Heart right ventricle (tissue), 16 donors: ENCODE data around the gene AZIN2. TPM values are rescaled to one million over a fixed set of nuclear protein-coding genes. Genes with fewer than 3 reads are reported as not detected.

Experiments
- ATAC-seq, 8 donors: fragments of 200-7000 bp; cut with Tn5 transposase; one replicate each; pipeline ENCODE4 v1.9.1; 2020; ENCODE audit warnings: mild to moderate bottlenecking in 8 of 8, moderate library complexity in 8 of 8, moderate number of reproducible peaks in 1 of 8
- DNase-seq, 2 donors: peaks; one replicate each; pipeline ENCODE4 v3.0.0-alpha.2; 2020
- H3K27ac ChIP-seq, 10 donors: fragments of 200-600 bp; sonication (generic) in 2 of 10; one replicate each; pipeline versions ENCODE4 v1.5.0 to v1.8.0; 2020 to 2022; ENCODE audit warnings: mild to moderate bottlenecking in 3 of 10
- H3K27me3 ChIP-seq, 7 donors: fragments of 200-600 bp; one replicate each; pipeline ENCODE4 v1.8.0; 2021 to 2022; ENCODE audit warnings: mild to moderate bottlenecking in 2 of 7
- H3K36me3 ChIP-seq, 9 donors: fragments of 200-600 bp; sonication (generic) in 1 of 9; one replicate each; pipeline versions ENCODE4 v1.5.0 to v1.8.0; 2020 to 2022; ENCODE audit warnings: mild to moderate bottlenecking in 2 of 9
- H3K4me1 ChIP-seq, 9 donors: fragments of 200-600 bp; sonication (generic) in 1 of 9; one replicate each; pipeline versions ENCODE4 v1.5.0 to v1.8.0; 2020 to 2022; ENCODE audit warnings: mild to moderate bottlenecking in 4 of 9
- H3K4me3 ChIP-seq, 10 donors: fragments of 200-600 bp; sonication (generic) in 2 of 10; one replicate each; pipeline versions ENCODE4 v1.5.0 to v1.8.0; 2020 to 2022; ENCODE audit warnings: mild to moderate bottlenecking in 7 of 10, moderate library complexity in 2 of 10
- H3K9me3 ChIP-seq, 11 donors: fragments of 200-600 bp in 10 of 11; sonication (generic) in 2 of 11; one replicate each; pipeline versions ENCODE4 v1.5.0 to v1.8.0; 2013 to 2022; ENCODE audit warnings: mild to moderate bottlenecking in 2 of 11, control low read depth in 1 of 11, moderate library complexity in 1 of 11
- WGBS, 2 donors: extraction: QIAGEN DNeasy Blood & Tissue Kit; methylation state at CpG; one replicate each; pipeline ENCODE4 v1.1.7; 2013; ENCODE audit warnings: inconsistent platforms in 1 of 2; 5-methylcytosine and 5-hydroxymethylcytosine counted together
- intact Hi-C, 10 donors: fragments of 100-400 bp; cut with DNase I; formaldehyde crosslinking; loops; one replicate each; pipeline versions ENCODE4 v1.11.1 to v1.14.2; 2022
- long read RNA-seq, 3 donors: library from polyadenylated mRNA; unstranded; transcript quantifications; one replicate each; pipeline ENCODE4 v2.0.0, GENCODE V29; 2020 to 2021
- polyA plus RNA-seq, 2 donors: library from polyadenylated mRNA; stranded (reverse); fragments of 200-250 nt; gene quantifications; one replicate each; pipeline ENCODE4 v1.2.3, GENCODE V29; 2013
- total RNA-seq, 10 donors: library from RNA; stranded (reverse); fragmentation: NEBNext Ultra II Directional in 3 of 10; extraction: Animal tissue kit (Norgen Biotek cat#: 25700) in 3 of 10; gene quantifications; one replicate each; pipeline versions ENCODE4 v1.2.1 to v1.2.4, GENCODE V29; 2021 to 2023
- TF ChIP-seq, protein P1 (sequence below), 9 donors: fragments of 200-600 bp; sonication (generic) in 2 of 9; IDR thresholded peaks; one replicate each; pipeline versions ENCODE4 v1.5.0 to v1.8.0; 2021 to 2022; ENCODE audit warnings: antibody characterized with exemption in 9 of 9, mild to moderate bottlenecking in 5 of 9, moderate library complexity in 1 of 9
- donor health status: Arrhythmogenic right ventricular cardiomyopathy.
- donor health status: ischemic (EF 13 %, LVEDD 7.1; RV severe dilation, severe dysfunction).
- donor health status: healthy with polysubstance abuse.
- donor health status: DM: no; HTN: yes; CAD: no.
- donor health status: DM: no; HTN: no; CAD: no.
- donor health status: ischemic (EF 25% LVEDD 6.9; RV normal size, moderate dysfunction).
- donor health status: ischemic (EF 25% LVEDD 5.7; RV mildly dilated, moderate dysfunction).
- donor health status: healthy.
- donor health status: DM: yes; HTN: yes; CAD: no.
- donor health status: Ischemic cardiomyopathy.
- donor health status: ischemic (EF 35%, LVEDD 5.7; RV mildly dilated, moderate dysfunction).
- donor health status: nonischemic (EF 11% LVEDD 7.7; RV severe dilation, severe dysfunction).
- donor health status: DM: yes; HTN: yes; CAD: no.
- donor health status: PGD.
- donor health status: ischemic (EF 29% LVEDD 5.4; RV normal size, mild dysfunction).
- donor health status: nonischemic (EF 23%, LVEDD 6.1; RV moderate dilation, normal function).

Gene AZIN2
- total RNA-seq: 1 to 10 TPM; 1.5 to 6.9 (median 3.1) TPM
- polyA plus RNA-seq: 1 to 10 TPM; 1.1 to 1.2 TPM
- long read RNA-seq, donor 1, partial matches to known transcripts: 1 of 2 reads
- long read RNA-seq, donor 1, other reads (novel, unspliced or antisense): 1 of 2 reads
- long read RNA-seq, donor 2, partial matches to known transcripts: 0 of 4 reads
- long read RNA-seq, donor 2, other reads (novel, unspliced or antisense): 4 of 4 reads
- long read RNA-seq, donor 3, partial matches to known transcripts: 0 of 3 reads
- long read RNA-seq, donor 3, other reads (novel, unspliced or antisense): 3 of 3 reads

DNA sequence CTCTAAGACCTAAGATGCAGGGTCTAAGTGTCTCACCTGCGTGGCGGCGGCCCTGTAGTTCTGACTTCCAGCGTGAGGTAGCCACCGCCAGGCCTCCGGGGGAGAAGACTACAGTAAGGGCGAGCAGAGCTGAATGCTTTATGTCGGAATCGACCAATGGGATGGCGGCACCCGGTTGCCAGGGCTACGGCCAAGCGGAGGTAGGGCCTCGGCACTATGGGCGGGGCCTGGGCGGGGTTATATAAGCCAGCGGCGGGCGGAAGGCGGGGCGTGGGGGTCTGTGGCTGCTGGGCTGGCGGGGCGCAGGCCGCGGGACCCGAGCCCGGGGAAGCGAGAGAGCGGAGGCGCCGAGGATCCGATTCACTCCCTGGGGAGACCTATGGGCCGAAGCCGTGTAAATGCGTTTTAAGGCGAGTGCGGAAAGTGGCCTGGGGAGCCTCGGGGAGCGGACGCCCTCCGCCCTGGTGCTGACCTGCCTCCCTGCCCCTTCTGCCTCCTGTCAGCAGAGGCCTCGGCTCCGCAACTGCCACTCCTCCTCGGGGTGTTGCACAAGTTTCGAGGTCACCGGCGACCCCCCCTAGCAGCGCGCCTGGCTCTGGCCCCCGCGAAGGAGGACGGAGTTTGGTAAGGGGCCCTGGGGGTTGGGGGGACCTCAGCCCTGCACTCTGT, at the start of gene AZIN2:
AZIN2 (plus strand) TSS at position 269 of the 669 bp plus-strand sequence. CDS start 1,097 bp downstream, outside the sequence.
- peak within 1 kb of the TSS; percentile 64 to 97 (median 75) for H3K4me3 ChIP-seq
- H3K36me3 ChIP-seq: peaks cover 0 to 3% (median 0%) of the 10 kb centered on the region in 9 donors
- H3K27me3 ChIP-seq: peaks cover 0 to 18% (median 0%) of the 10 kb centered on the region in 7 donors
- WGBS, 2 donors: 0 to 1% methylated on average over 43 to 52 of the region's 52 CpGs
- DNase-seq (peak; percentile 97 to 98), ATAC-seq (peak; percentile 97 to 99 (median 99))
- H3K9me3 ChIP-seq: no peaks in the 10 kb centered on the region
- intact Hi-C loops: loop anchor here in 7 of 10 donors (5.0 to 10.0 kb wide), 6 partner anchors 146 to 369 kb away; partner anchors contain the start of genes FNDC5 (in 1 of the 7), S100PBP (in 1 of the 7) and YARS1 (in 1 of the 7)
- H3K4me1 ChIP-seq: peaks cover 0 to 23% (median 20%) of the 10 kb centered on the region in 9 donors
- TF ChIP-seq, protein P1, sequence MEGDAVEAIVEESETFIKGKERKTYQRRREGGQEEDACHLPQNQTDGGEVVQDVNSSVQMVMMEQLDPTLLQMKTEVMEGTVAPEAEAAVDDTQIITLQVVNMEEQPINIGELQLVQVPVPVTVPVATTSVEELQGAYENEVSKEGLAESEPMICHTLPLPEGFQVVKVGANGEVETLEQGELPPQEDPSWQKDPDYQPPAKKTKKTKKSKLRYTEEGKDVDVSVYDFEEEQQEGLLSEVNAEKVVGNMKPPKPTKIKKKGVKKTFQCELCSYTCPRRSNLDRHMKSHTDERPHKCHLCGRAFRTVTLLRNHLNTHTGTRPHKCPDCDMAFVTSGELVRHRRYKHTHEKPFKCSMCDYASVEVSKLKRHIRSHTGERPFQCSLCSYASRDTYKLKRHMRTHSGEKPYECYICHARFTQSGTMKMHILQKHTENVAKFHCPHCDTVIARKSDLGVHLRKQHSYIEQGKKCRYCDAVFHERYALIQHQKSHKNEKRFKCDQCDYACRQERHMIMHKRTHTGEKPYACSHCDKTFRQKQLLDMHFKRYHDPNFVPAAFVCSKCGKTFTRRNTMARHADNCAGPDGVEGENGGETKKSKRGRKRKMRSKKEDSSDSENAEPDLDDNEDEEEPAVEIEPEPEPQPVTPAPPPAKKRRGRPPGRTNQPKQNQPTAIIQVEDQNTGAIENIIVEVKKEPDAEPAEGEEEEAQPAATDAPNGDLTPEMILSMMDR (IDR thresholded peaks at IDR 0.05): peak in 1 of 9 donors; percentile 18
- H3K27ac ChIP-seq: peak within 1 kb of the TSS in 6 of 10 donors; percentile 41 to 81 (median 70)

DNA sequence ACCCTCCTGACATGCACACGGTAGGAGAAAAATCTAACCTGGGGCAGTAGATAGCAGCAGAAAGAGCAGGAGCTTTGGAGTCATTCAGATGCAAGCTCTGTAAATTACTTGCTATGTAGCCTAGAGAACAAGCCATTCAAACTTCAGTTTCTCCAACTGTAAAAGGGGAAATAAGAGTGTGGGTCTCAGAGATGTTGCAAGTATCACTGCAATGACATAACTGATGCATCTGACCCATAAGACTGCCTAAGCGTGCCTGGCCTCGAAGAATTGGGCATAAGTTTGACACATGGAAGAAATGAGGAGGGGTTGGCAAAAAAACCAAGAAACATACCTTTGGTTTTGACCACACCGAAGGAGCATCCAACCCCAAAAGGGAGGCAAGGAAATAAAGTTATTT, 49.4 kb upstream of the AZIN2 start:
- intact Hi-C loops: no loop called here
- H3K4me1 ChIP-seq: peaks cover 3 to 74% (median 58%) of the 10 kb centered on the region in 9 donors
- H3K27me3 ChIP-seq: no peaks in the 10 kb centered on the region
- DNase-seq: no peak
- H3K4me3 ChIP-seq: no peak overlapping the region
- H3K36me3 ChIP-seq: peaks cover 0 to 83% (median 2%) of the 10 kb centered on the region in 9 donors
- TF ChIP-seq, protein P1 (IDR thresholded peaks at IDR 0.05): no peak
- ATAC-seq: no peak
- no peak overlapping the region for H3K27ac ChIP-seq
- 86 to 93% methylated on average over 4 of the region's 4 CpGs for WGBS, 2 donors
- no peaks in the 10 kb centered on the region for H3K9me3 ChIP-seq

- Histone ChIP-seq H3K4me1 (peaks cover 3 to 71% (median 57%) of the 10 kb centered on the region in 9 donors), H3K4me3 (no peak overlapping the region), H3K27me3 (no peaks in the 10 kb centered on the region), H3K9me3 (no peaks in the 10 kb centered on the region), H3K36me3 (peaks cover 0 to 75% (median 2%) of the 10 kb centered on the region in 9 donors), H3K27ac (peak overlapping the region in 1 of 10 donors; percentile 41)
- WGBS, 2 donors: 80 to 82% methylated on average over 6 of the region's 6 CpGs
- TF ChIP-seq, protein P1 (IDR thresholded peaks at IDR 0.05): no peak
- DNase-seq (no peak), ATAC-seq (no peak)
- intact Hi-C loops: no loop called here
Observed at GRCh38 chr1:33032126-33032869, 48.7 kb upstream of the AZIN2 start.
